Fibroblast of the aortic adventitia (primary cell): ENCODE measurements around the gene GFRA1. TPM values are rescaled to one million over a fixed set of nuclear protein-coding genes. Genes with fewer than 3 reads are reported as not detected.

ENCODE experiments used
- DNase-seq: peaks from one replicate; pipeline ENCODE4 v3.0.0-alpha.2; 2010; ENCODE audit warnings: low read depth
- H3K4me3 ChIP-seq: 2 replicates; pipeline ENCODE4 v1.5.1; 2011; ENCODE audit warnings: low read depth, mild to moderate bottlenecking, control low read depth, low read length, moderate library complexity
- total RNA-seq: library from RNA; depleted of rRNA; stranded (reverse); fragments of >200 nt; gene quantifications from 2 replicates; pipeline ENCODE4 v1.2.3, GENCODE V29; 2012; ENCODE audit warnings: low replicate concordance
- TF ChIP-seq, protein P1 (sequence below): IDR thresholded peaks from 2 replicates; pipeline ENCODE4 v1.5.1; 2011; ENCODE audit warnings: mild to moderate bottlenecking, low read length, control low read depth, inconsistent platforms; ENCODE audit not compliant: insufficient read depth

GFRA1 gene
- total RNA-seq, 1 donor = 0.18 TPM

DNA sequence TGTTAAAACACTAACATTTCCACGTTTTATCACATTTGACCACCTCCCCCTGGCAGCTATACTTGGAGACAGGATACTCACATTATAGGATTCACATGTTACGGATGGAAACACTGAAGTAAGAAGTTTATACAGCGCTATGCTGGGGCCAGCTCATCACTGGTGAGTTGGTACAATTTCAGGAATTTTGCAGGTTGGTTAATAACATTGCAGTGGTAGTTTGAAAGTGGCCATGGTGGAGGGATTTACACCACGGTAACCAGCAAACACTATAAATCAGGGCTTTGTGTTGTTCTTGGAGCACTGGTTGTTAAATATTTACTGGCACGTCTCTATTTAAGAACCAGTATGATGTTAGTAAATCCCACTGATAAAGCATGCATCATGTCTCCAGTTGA, 174.0 kb downstream of the GFRA1 start:
- no peak for DNase-seq
- TF ChIP-seq, protein P1, sequence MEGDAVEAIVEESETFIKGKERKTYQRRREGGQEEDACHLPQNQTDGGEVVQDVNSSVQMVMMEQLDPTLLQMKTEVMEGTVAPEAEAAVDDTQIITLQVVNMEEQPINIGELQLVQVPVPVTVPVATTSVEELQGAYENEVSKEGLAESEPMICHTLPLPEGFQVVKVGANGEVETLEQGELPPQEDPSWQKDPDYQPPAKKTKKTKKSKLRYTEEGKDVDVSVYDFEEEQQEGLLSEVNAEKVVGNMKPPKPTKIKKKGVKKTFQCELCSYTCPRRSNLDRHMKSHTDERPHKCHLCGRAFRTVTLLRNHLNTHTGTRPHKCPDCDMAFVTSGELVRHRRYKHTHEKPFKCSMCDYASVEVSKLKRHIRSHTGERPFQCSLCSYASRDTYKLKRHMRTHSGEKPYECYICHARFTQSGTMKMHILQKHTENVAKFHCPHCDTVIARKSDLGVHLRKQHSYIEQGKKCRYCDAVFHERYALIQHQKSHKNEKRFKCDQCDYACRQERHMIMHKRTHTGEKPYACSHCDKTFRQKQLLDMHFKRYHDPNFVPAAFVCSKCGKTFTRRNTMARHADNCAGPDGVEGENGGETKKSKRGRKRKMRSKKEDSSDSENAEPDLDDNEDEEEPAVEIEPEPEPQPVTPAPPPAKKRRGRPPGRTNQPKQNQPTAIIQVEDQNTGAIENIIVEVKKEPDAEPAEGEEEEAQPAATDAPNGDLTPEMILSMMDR = no peak
- H3K4me3 ChIP-seq = no peak overlapping the region

GRCh38 chr10:116098411-116099022, 174.5 kb downstream of the GFRA1 start:
- DNase-seq = no peak
- TF ChIP-seq, protein P1 = no peak
- no peak overlapping the region for H3K4me3 ChIP-seq

DNA sequence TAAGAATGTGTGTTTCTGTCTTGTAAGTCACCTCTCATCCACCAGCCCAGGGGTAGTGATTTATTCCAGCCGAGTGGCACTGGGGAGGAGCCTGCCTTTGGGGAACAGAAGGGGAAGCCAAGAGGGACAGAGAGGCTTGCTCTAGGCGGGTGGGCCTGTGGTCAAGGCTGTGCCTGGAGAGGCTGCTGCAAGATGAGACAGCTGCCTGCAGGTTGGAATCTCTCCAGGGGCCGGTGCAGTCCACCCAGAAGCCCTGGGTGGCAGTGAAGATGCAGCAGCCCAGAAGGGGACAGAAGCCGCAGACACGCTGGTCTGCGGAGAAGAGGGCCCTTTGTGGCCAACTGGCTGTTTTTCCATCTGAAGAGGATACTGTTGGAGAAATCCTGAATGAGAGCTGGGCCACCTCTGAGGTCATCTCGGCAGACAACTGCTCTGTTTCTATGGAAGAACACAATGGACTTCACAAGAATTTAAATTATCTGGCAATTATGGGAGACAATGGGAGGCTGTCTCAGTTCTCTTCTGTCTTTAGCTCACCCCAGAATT, 175.7 kb downstream of the GFRA1 start:
- no peak for DNase-seq
- TF ChIP-seq, protein P1 = no peak

GRCh38 chr10:116096526-116096925, 176.5 kb downstream of the GFRA1 start:
- no peak for DNase-seq
- TF ChIP-seq, protein P1 = no peak
- H3K4me3 ChIP-seq = no peak overlapping the region

More for the DNA sequence above, 175.7 kb downstream of the GFRA1 start:
- H3K4me3 ChIP-seq = no peak overlapping the region

GRCh38 chr10:116094356-116094755, 178.7 kb downstream of the GFRA1 start:
- TF ChIP-seq, protein P1 = no peak
- no peak overlapping the region for H3K4me3 ChIP-seq
- DNase-seq = no peak

GRCh38 chr10:116093031-116093430, 180.0 kb downstream of the GFRA1 start:
- no peak for DNase-seq
- no peak overlapping the region for H3K4me3 ChIP-seq
- TF ChIP-seq, protein P1 = no peak

- no peak overlapping the region for H3K4me3 ChIP-seq
- no peak for DNase-seq
- TF ChIP-seq, protein P1 = no peak
Measured at GRCh38 chr10:116088985-116089384, 184.0 kb downstream of the GFRA1 start.
